SK-N-DZ (cell line): ENCODE results near the gene ZBTB7C.

ENCODE experiments used
- DNase-seq: peaks from one replicate; pipeline ENCODE4 v3.0.0-alpha.2; 2015; ENCODE audit warnings: low spot score

ZBTB7C gene

GRCh38 chr18:48195787-48196186 is 213.4 kb downstream of the ZBTB7C start:
- DNase-seq, result no peak

DNA sequence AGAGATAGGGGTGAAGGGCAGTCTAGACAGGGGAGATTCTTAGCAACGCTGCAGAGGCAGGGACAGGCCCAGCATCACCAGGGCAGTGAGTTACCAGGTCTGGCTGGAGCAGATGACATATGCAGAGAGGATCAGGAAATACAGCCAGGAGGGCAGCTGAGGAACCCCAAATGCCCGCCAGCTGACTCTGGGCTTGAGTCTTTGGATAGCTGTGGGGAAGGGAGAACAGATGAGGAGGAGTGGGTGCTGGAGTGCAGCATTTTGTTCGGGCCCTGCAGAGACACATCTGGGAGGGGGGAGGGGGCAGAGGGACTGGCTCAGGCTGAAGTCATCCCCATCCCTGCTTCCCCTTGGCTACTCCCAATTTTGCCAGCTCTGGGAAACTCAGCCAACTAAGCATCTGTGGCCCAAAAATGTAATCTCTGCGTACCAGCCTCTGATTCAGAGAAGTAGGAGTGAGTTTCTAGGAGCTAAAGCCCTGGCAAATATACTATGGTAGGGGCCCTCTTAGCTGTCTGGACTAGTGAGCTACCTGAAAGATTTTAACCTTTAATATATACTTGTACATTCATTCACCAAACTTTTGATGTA is 214.5 kb downstream of the ZBTB7C start:
- DNase-seq, result no peak

- no peak for DNase-seq
Observed at GRCh38 chr18:48193521-48194492, 215.4 kb downstream of the ZBTB7C start.

- no peak for DNase-seq
Observed at GRCh38 chr18:48192542-48192941, 216.6 kb downstream of the ZBTB7C start.

DNA sequence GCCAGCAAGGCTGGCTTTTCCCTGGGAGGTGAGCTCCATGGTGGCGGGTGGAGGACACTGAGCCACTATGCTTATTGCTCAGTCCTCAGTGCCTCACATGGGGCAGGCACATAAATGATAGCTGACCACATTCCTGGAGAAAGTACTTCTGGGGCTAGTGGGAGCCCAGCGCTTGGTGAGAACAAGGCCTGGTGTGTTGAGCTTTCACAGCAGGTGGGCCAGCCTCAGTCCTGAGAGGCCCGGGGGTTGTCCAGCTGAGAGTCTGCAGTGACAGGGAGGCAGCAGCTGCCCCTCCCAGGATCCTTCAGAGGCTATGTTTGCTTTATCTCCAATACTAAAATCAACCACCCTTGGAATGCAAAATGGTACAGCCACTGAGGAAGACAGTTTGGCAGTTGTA is 217.7 kb downstream of the ZBTB7C start:
- DNase-seq, result no peak

DNA sequence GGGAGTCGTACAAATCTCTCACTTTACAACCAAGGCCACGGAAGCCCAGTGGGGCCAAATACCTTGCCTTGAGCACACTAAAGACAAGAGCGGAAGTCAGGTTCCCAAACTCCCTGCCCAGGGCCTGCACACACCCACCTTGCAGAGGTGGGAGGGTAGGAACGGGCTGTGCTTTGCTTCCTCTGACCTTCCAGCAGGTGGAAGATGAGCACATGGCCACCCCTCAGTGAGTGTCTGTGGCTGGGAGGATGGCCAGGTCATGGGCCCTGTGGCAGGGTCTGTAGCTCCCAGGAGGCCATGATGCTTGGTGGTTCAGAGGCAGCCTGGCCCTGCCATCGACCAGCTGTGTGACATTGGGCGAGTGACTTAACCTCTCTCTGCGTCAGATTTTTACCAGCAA is 218.2 kb downstream of the ZBTB7C start:
- no peak for DNase-seq

DNA sequence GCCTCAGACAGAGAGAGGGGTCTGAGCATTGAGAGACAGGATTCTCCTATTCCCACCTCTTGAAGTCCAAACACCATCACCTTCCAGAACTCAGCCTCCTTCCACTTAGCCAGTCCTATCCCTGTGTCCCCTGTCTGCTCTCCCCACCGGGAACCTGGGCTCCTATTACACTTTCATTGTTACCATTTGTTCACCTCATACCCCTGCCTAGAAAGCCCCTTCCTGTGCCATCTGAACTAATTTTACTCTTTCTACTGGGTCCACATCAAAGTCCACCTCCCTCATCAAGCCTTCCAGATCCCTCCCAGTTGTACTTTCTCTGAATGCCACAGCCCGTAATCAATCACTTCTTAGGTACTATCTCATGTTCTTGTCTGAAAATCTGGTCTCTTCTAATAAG is 220.6 kb downstream of the ZBTB7C start:
- no peak for DNase-seq

DNA sequence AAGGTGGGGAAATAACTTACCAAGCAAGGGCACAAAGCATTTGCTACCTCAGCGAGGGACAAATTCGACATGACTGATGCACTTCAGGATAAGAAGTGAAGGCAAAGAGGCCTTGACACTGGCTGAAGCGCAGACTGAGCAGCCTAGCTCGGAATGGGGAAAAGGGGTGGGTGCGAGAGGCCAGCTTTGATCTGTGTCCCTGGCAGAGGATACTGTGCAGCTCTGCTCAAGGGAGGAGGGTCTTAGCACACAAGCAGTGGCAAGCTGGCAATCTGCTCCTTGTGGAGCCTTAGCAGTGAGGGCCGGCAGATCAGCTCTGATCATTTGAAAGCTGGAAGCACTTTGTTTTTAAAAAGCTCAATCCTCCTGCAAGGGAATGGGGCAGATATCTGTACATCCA is 222.3 kb downstream of the ZBTB7C start:
- peak; percentile 22 for DNase-seq

DNA sequence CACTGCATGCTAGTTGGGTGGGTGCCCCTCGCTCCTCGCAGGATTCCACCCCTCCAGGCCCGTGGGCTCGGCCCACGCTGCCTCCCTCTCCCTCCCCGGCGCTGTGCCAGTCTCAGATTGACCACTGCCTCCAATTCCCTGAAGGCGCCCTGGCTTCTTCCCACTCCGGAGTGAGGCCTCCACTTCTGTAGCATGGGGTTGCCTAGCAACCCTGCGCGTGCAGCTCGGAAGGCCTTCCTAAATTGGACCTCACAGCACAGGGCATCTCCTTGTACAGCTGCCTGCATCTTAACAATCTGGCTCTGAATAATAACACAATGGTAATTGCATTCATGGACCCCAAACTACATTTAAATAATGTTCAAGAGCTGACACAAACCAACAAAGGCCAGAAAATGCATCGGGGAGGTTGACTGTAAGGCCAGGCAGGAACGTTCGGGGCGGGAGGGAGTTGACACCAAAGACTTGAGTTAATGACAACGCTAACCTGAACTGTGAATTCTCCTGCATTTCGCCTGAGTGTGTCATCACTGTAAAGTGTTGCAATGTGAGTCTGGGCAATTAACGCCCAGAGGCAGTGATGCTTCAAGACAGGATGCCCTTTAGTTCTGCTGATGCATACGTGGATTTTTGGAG is 222.9 kb downstream of the ZBTB7C start:
- DNase-seq, result peak; percentile 8

DNA sequence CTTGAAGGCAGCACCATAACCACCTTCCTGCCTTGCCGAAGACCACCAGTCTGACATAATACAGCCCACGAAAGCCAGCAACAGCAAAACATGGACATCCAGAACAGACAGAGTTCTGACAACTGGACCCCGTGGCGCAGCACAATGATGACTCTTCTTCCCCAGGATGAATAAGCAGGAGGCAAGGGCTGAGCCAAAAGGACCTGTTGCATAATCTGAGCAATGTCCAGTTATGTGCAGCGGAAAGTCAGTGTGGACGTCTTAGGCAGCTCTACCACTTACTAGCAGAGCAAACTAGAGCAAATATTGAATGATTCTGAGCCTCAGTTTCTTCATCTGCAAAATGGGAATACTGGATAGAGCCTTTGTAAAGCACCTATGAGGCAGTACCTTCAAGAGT is 225.1 kb downstream of the ZBTB7C start:
- DNase-seq, result no peak

- no peak for DNase-seq
Observed at GRCh38 chr18:48183613-48184012, 225.6 kb downstream of the ZBTB7C start.

DNA sequence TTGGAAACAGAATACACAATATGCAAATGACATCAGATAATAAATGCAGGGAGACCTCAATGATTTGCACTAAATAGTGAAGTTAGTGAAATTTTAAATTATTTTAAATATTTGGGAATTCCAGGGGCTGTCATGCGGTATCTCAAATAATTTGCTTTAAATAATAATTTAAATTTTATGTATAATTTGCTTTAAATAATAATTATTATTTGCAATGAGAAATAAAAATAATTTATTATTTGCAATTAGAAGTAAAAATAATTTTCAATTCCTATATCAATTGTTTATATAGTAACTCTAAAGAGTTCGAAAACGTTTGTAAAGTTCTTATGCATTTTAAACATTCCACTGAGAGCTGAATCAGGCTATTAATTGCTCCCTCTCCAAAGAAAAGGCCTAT is 226.4 kb downstream of the ZBTB7C start:
- DNase-seq, result no peak

DNA sequence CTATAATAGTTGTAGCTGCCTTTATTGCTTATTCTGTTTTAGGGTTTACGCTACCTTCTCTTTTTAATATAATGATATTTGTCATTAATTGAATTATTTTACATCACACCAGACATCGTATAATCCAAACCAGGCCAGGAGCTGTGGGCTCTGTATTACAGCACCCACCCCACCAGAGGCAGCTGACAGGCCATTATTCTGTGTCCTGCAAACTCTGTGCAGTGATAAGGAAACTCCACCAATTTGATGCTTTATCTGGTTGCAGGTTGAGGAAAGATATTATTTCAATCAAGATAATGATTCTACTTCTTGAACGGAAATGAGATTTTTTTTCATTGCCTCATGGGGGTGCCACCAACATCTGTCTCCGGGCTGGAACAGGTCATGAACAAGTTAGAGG is 227.3 kb downstream of the ZBTB7C start:
- DNase-seq, result no peak

GRCh38 chr18:48181087-48181823 is 227.9 kb downstream of the ZBTB7C start:
- no peak for DNase-seq

DNA sequence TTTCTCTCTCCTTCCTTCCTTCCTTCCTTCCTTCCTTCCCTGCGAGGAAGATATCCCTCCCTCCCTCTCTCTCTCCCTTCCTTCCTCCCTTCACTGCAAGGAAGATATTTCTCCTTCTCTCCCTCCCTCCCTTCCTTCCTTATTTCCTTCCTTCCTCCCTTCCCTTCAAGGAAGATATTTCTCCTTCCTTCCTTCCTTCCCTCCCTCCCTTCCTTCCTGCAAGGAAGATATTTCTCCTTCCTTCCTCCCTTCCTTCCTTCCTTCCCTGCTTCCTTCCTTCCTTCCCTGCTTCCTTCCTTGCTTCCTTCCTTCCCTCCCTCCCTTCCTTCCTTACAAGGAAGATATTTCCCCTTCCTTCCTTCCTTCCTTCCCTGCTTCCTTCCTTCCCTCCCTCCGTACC is 229.5 kb downstream of the ZBTB7C start:
- no peak for DNase-seq

DNA sequence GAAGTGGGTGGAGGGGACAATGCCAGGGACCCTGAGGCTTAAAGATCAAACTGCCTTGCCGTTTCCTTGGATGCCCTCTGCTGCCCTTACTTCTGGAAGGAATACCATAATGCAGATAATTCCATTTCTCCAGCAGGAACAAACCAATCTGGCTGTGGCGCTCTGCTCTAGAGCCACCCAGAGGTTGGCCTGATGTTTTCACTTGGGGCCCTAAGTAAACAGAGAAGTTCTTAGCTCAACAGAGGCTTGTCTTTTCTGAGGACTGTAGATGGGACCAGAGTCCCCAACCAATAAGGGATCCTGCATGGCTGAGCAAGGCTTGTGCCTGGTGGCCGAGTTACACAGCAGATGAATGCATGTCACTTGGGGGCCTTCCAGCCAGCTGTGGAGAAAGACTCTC is 230.2 kb downstream of the ZBTB7C start:
- no peak for DNase-seq

- no peak for DNase-seq
Observed at GRCh38 chr18:48176909-48177308, 232.3 kb downstream of the ZBTB7C start.

GRCh38 chr18:48173557-48173956 is 235.6 kb downstream of the ZBTB7C start:
- no peak for DNase-seq

DNA sequence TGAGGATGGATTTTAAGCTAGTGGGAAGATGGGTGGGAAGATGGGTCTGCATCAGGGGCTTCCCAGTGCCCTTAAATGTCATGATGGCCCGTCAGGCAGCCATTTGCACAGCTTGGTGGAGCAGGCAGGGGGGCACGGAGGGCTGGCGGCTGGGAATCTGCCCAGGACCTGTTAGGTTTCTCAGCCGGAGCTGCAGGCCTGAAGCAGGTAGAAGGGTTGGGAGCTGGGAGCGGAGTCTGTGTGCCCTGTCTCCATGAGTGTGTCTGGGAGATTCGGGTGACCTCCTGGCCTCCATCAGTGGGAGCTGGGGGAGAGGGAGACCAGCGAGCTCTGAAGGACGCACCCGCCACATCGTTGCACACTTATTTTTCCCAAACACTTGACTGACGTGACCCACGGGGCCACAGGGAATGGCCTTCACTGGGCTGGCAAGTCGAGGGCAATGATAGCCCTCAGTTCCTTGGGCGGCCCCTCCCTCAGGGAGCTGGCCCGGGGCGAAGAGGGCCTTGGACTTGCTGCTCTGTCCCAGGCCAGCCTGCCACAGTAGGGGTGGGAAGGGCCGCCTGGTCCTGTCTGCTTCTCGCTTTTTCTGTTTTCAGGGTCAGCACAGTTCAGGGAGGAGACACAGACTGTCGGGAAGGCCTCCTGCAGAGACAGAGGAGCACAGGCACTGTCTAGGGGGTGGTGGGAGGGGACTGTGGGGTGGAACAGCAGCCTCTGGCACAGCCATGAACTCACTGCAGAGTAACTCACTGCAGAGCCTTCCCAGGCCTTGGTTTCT is 236.8 kb downstream of the ZBTB7C start:
- no peak for DNase-seq

GRCh38 chr18:48171490-48172188 is 237.5 kb downstream of the ZBTB7C start:
- no peak for DNase-seq

DNA sequence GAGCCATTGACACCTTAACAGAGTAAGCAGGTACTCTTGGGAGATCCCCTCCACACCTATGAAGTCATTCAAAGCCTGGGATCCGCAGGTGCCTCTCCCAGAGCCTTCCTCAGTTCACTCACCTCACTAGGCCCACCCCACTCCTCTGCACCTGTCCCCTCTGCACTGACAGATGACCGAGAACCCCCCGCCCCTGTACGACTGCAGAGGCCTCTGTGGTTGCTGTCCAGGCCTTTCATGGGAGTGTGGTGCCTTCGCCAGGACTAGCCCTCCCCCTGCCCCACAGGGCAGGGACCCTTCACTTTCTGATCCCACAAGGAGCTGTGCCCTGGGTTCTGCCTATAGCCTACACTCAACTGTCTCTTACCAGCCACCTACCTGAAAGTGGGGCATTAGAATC is 238.5 kb downstream of the ZBTB7C start:
- DNase-seq, result no peak
